Endothelial cell of umbilical vein (primary cell): ENCODE results near the gene ZNF778. TPM values are rescaled to one million over a fixed set of nuclear protein-coding genes. Genes with fewer than 3 reads are reported as not detected.

Source experiments
- BruUV-seq: library from RNA; stranded (reverse); fragments of 400-500 nt; replicated peaks from 2 replicates; lab custom pipeline; 2021; lab: Mats Ljungman, UMichigan
- CTCF ChIA-PET: fragments of 300-600, 350-600 bp; sonication (Branson Sonifier 250); formaldehyde crosslinking; loops from one replicate; lab custom pipeline; 2021; ENCODE audit warnings: antibody characterized with exemption, inconsistent platforms; lab: Charles Lee
- POLR2A ChIA-PET: fragments of 300-600, 350-600 bp; sonication (Branson Sonifier 250); formaldehyde crosslinking; loops from one replicate; lab custom pipeline; 2021; ENCODE audit warnings: antibody characterized with exemption, inconsistent platforms; lab: Charles Lee
- DNase-seq: peaks from one replicate; pipeline ENCODE4 v3.0.0-alpha.2; 2011; ENCODE audit warnings: low read depth, low spot score
- FAIRE-seq: peaks from 2 replicates; lab custom pipeline; 2011; peaks lifted over from hg19 to GRCh38; lab: Jason Lieb, UNC
- H2AFZ ChIP-seq: 2 replicates; pipeline ENCODE4 v1.6.0; 2012; ENCODE audit warnings: low read depth, low read length, control low read depth, inconsistent platforms
- H3K27ac ChIP-seq: 2 replicates; pipeline ENCODE4 v1.5.1; 2011; ENCODE audit warnings: low read depth, mild to moderate bottlenecking, control low read depth, low read length, moderate library complexity; ENCODE audit not compliant: insufficient read depth
- H3K27me3 ChIP-seq, 2 experiments: 2 replicates each; pipeline versions ENCODE4 v1.6.0 to v1.6.1; 2011; ENCODE audit warnings: low read length in 2 of 2, mixed read lengths in 1 of 2; ENCODE audit not compliant: control insufficient read depth in 2 of 2, insufficient read depth in 2 of 2
- H3K36me3 ChIP-seq, 2 experiments: 2 replicates in 1 of 2; 3 replicates in 1 of 2; pipeline ENCODE4 v1.5.1; 2011; ENCODE audit warnings: low read length in 2 of 2, mild to moderate bottlenecking in 1 of 2, moderate library complexity in 1 of 2; ENCODE audit not compliant: control insufficient read depth in 2 of 2, insufficient read depth in 2 of 2; ENCODE audit errors: extremely low read depth in 1 of 2
- H3K4me1 ChIP-seq: 3 replicates; pipeline ENCODE4 v1.5.1; 2011; ENCODE audit warnings: mild to moderate bottlenecking, low read length; ENCODE audit not compliant: control insufficient read depth, insufficient read depth; ENCODE audit errors: extremely low read depth
- H3K4me2 ChIP-seq: 2 replicates; pipeline ENCODE4 v1.6.1; 2011; ENCODE audit warnings: low read length, control low read depth, mixed read lengths; ENCODE audit not compliant: insufficient read depth
- H3K4me3 ChIP-seq, 3 experiments: fragments of 200-600 bp in 1 of 3; sonication (generic), shearing (Covaris generic) in 1 of 3; replicated peaks in 1 of 3; 2 replicates each; pipeline ENCODE4 v1.5.1; 2011 to 2016; ENCODE audit warnings: control low read depth in 3 of 3, low read length in 3 of 3, mild to moderate bottlenecking in 2 of 3, inconsistent platforms in 1 of 3, low read depth in 1 of 3, moderate library complexity in 1 of 3; ENCODE audit not compliant: insufficient read depth in 1 of 3
- H3K79me2 ChIP-seq: 2 replicates; pipeline ENCODE4 v1.6.0; 2012; ENCODE audit warnings: low read length, inconsistent platforms; ENCODE audit not compliant: control insufficient read depth, insufficient read depth
- H3K9ac ChIP-seq: replicated peaks from 2 replicates; pipeline ENCODE3; 2011; ENCODE audit warnings: low read length, control low read depth; ENCODE audit not compliant: insufficient read depth; ENCODE audit errors: extremely low read depth
- H3K9me1 ChIP-seq: replicated peaks from 3 replicates; pipeline ENCODE4 v1.6.0; 2011; ENCODE audit warnings: mild to moderate bottlenecking, low read length; ENCODE audit not compliant: control insufficient read depth, insufficient read depth; ENCODE audit errors: extremely low read depth
- H3K9me3 ChIP-seq: replicated peaks from 2 replicates; pipeline ENCODE4 v1.5.1; 2012; ENCODE audit warnings: low read length, inconsistent platforms; ENCODE audit not compliant: control insufficient read depth, insufficient read depth
- H4K20me1 ChIP-seq: replicated peaks from 2 replicates; pipeline ENCODE3; 2011; ENCODE audit warnings: mild to moderate bottlenecking, low read length; ENCODE audit not compliant: control insufficient read depth, insufficient read depth; ENCODE audit errors: extremely low read depth
- CTCF ChIP-seq, 2 donors: IDR thresholded peaks; 1 replicate in 1 of 2; 2 replicates in 1 of 2; pipeline ENCODE4 v1.5.1; 2011; ENCODE audit warnings: low read length in 2 of 2, mild to moderate bottlenecking in 2 of 2, moderate library complexity in 2 of 2, control low read depth in 1 of 2, inconsistent platforms in 1 of 2, low read depth in 1 of 2; ENCODE audit not compliant: insufficient read depth in 1 of 2; ENCODE audit errors: extremely low read depth in 1 of 2
- EZH2 ChIP-seq: IDR thresholded peaks from 2 replicates; pipeline ENCODE4 v1.6.1; 2012; ENCODE audit warnings: borderline replicate concordance, low read depth, mild to moderate bottlenecking, moderate library complexity, low read length, inconsistent platforms; ENCODE audit not compliant: severe bottlenecking
- FOS ChIP-seq: IDR thresholded peaks from 2 replicates; pipeline ENCODE4 v1.6.1; 2011; ENCODE audit warnings: mild to moderate bottlenecking, low read length, moderate library complexity, borderline replicate concordance; ENCODE audit not compliant: insufficient read depth
- GATA2 ChIP-seq: IDR thresholded peaks from 2 replicates; pipeline ENCODE4 v1.7.0; 2011; ENCODE audit warnings: low read depth, mild to moderate bottlenecking, moderate library complexity, mixed read lengths, low read length; ENCODE audit not compliant: insufficient read length, insufficient read depth
- JUN ChIP-seq: IDR thresholded peaks from 2 replicates; pipeline ENCODE4 v1.6.1; 2011; ENCODE audit warnings: borderline replicate concordance, low read depth; ENCODE audit not compliant: insufficient read length, insufficient read depth
- MAX ChIP-seq: IDR thresholded peaks from 2 replicates; pipeline ENCODE4 v1.6.1; 2011; ENCODE audit not compliant: insufficient read depth, insufficient read length
- MYC ChIP-seq: IDR thresholded peaks from one replicate; pipeline ENCODE4 v1.6.1; 2011; ENCODE audit warnings: mild to moderate bottlenecking, low read depth, low read length
- POLR2A ChIP-seq: IDR thresholded peaks from 2 replicates; pipeline ENCODE4 v1.6.1; 2012; ENCODE audit warnings: low read depth, mild to moderate bottlenecking, control low read depth, low read length
- POLR2AphosphoS5 ChIP-seq: IDR thresholded peaks from 2 replicates; pipeline ENCODE4 v1.6.1; 2012; ENCODE audit warnings: low read depth, mild to moderate bottlenecking, control low read depth, low read length, moderate library complexity; ENCODE audit not compliant: insufficient read depth
- dilution Hi-C: fragments of 300-500 bp; cut with MboI; formaldehyde crosslinking; loops from one replicate; pipeline ENCODE4 v1.15.0; 2019; ENCODE audit warnings: low sequenced_read_pairs; ENCODE audit not compliant: extremely low pct_ligation_motif_present
- intact Hi-C: fragments of 100-400 bp; cut with micrococcal nuclease; formaldehyde crosslinking; loops from one replicate; pipeline ENCODE4 v1.10.0; 2022
- polyA plus RNA-seq, 4 experiments: library from polyadenylated mRNA; depleted of rRNA in 3 of 4; stranded (reverse) in 3 of 4; unstranded in 1 of 4; fragments of >200 nt; gene quantifications; 2 replicates each; pipeline versions ENCODE4 v1.2.1 to v1.2.3, GENCODE V29; 2011 to 2012; ENCODE audit warnings: missing spikeins in 1 of 4
- total RNA-seq: library from RNA; stranded (reverse); gene quantifications from 2 replicates; pipeline ENCODE4 v1.2.3, GENCODE V29; 2021

Gene ZNF778
- total and polyA plus RNA-seq, 2 donors (not counting 3 experiments of a cell fraction or from before 2014, with no cell fraction given) = 3.8 to 10.9 TPM

GRCh38 chr16:89177501-89177900 lies 40.0 kb upstream of the ZNF778 start:
- POLR2A ChIA-PET = no interaction called here
- H3K9me3 ChIP-seq = no peaks in the 10 kb centered on the region
- no peaks in the 10 kb centered on the region for H3K36me3 ChIP-seq
- no peaks in the 10 kb centered on the region for H3K4me1 ChIP-seq
- CTCF ChIA-PET = interaction anchor here (0.9 kb wide), 1 partner anchor 10 kb away, joined by 3 read pairs; no protein-coding TSS in a partner anchor
- intact Hi-C loops = no loop called here
- no peak overlapping the region for H2AFZ ChIP-seq
- H3K9me1 ChIP-seq = no peaks in the 10 kb centered on the region
- H3K79me2 ChIP-seq = no peaks in the 10 kb centered on the region
- H4K20me1 ChIP-seq = no peaks in the 10 kb centered on the region
- DNase-seq = no peak
- FAIRE-seq = no peak
- no peak overlapping the region for H3K4me3 ChIP-seq
- no peak overlapping the region for H3K4me2 ChIP-seq
- H3K27me3 ChIP-seq = peaks cover 0 to 3% of the 10 kb centered on the region in 2 experiments
- H3K9ac ChIP-seq = no peak overlapping the region
- BruUV-seq = no TSS peak
- H3K27ac ChIP-seq = no peak overlapping the region
- TF ChIP-seq POLR2A (no peak), JUN (no peak), EZH2 (no peak), MAX (no peak), MYC (no peak), POLR2AphosphoS5 (no peak), FOS (no peak), GATA2 (no peak), CTCF (IDR thresholded peaks at IDR 0.05; ENCODE audit: extremely low read depth in 1 of 2, insufficient read depth in 1 of 2, low read depth in 1 of 2, low read length in 2 of 2) (no peak)
- dilution Hi-C loops = no loop called here
